HepG2 (cell line): ENCODE data around the gene ZSWIM7. TPM values are rescaled to one million over a fixed set of nuclear protein-coding genes. Genes with fewer than 3 reads are reported as not detected.
A peak's percentile ranks its signal among the peaks of the same experiment; 100 is the strongest.

ENCODE experiments used
- ATAC-seq: fragments of 200-7000 bp; cut with Tn5 transposase; 3 replicates; pipeline ENCODE4 v1.9.1; 2020; ENCODE audit warnings: mild to moderate bottlenecking, moderate library complexity
- BruUV-seq: library from RNA; stranded (reverse); fragments of 400-500 nt; replicated peaks from 2 replicates; lab custom pipeline; 2021; lab: Mats Ljungman, UMichigan
- CTCF ChIA-PET: fragments of 300-600 bp; formaldehyde crosslinking; extraction: SDS; loops from one replicate; lab custom pipeline; 2021; ENCODE audit warnings: low total read pairs, inconsistent platforms, low intra/inter-chr PET ratio; lab: Yijun Ruan, JAX
- POLR2A ChIA-PET: fragments of 350-600 bp; sonication (Branson Sonifier 250); formaldehyde crosslinking; loops from one replicate; lab custom pipeline; 2020; ENCODE audit warnings: antibody characterized with exemption, inconsistent platforms; lab: Yijun Ruan, JAX
- DNase-seq: peaks from one replicate; pipeline ENCODE4 v3.0.0-alpha.2; 2015; ENCODE audit warnings: low spot score
- FAIRE-seq: peaks from 3 replicates; lab custom pipeline; 2011; peaks lifted over from hg19 to GRCh38; lab: Jason Lieb, UNC
- H2AFZ ChIP-seq: one replicate; pipeline ENCODE4 v1.6.1; 2011; ENCODE audit warnings: low read length, inconsistent platforms
- H3K27ac ChIP-seq: fragments of 300-600 bp; 3 replicates; pipeline ENCODE4 v1.8.0; 2011; ENCODE audit warnings: mixed run types, mild to moderate bottlenecking, mixed read lengths, low read length, inconsistent platforms; ENCODE audit not compliant: insufficient read depth; ENCODE audit errors: extremely low read length
- H3K27me3 ChIP-seq, 2 experiments: fragments of 200-600 bp in 1 of 2; 2 replicates in 1 of 2; 3 replicates in 1 of 2; pipeline versions ENCODE4 v1.6.0 to v1.8.0; 2011; ENCODE audit warnings: low read length in 2 of 2, mild to moderate bottlenecking in 2 of 2, moderate library complexity in 2 of 2, inconsistent platforms in 1 of 2; ENCODE audit not compliant: insufficient read depth in 2 of 2, control insufficient read depth in 1 of 2
- H3K36me3 ChIP-seq, 2 experiments: fragments of 200-600 bp in 1 of 2; replicated peaks in 1 of 2; 2 replicates in 1 of 2; 3 replicates in 1 of 2; pipeline versions ENCODE4 v1.5.1 to v1.8.0; 2011; ENCODE audit warnings: low read length in 2 of 2, inconsistent platforms in 1 of 2; ENCODE audit not compliant: insufficient read depth in 2 of 2, control insufficient read depth in 1 of 2
- H3K4me1 ChIP-seq: 2 replicates; pipeline ENCODE4 v1.5.1; 2012; ENCODE audit warnings: low read length, inconsistent platforms; ENCODE audit not compliant: insufficient read depth
- H3K4me2 ChIP-seq: 2 replicates; pipeline ENCODE4 v1.6.0; 2011; ENCODE audit warnings: low read depth, low read length, inconsistent platforms
- H3K4me3 ChIP-seq, 3 experiments: fragments of 200-600 bp in 1 of 3; sonication (generic), shearing (Covaris generic) in 1 of 3; replicated peaks in 1 of 3; 2 replicates each; pipeline ENCODE4 v1.5.1; 2011 to 2016; ENCODE audit warnings: low read length in 3 of 3, inconsistent platforms in 2 of 3, low read depth in 2 of 3, mild to moderate bottlenecking in 2 of 3, control low read depth in 1 of 3, mixed read lengths in 1 of 3; ENCODE audit not compliant: insufficient read depth in 1 of 3
- H3K79me2 ChIP-seq: one replicate; pipeline ENCODE4 v1.6.1; 2011; ENCODE audit warnings: low read length, inconsistent platforms; ENCODE audit not compliant: insufficient read depth
- H3K9ac ChIP-seq: 2 replicates; pipeline ENCODE4 v1.6.0; 2011; ENCODE audit warnings: mild to moderate bottlenecking, low read depth, low read length, inconsistent platforms; ENCODE audit not compliant: insufficient read depth
- H3K9me3 ChIP-seq: 2 replicates; pipeline ENCODE4 v1.5.1; 2012; ENCODE audit warnings: mild to moderate bottlenecking, low read length
- H4K20me1 ChIP-seq: 2 replicates; pipeline ENCODE4 v1.6.0; 2011; ENCODE audit warnings: inconsistent platforms, mild to moderate bottlenecking, low read length, moderate library complexity; ENCODE audit not compliant: insufficient read depth
- CEBPB ChIP-seq: IDR thresholded peaks from 2 replicates; pipeline ENCODE4 v1.6.1; 2011; ENCODE audit warnings: low read depth, low read length, improper control_type of control experiment, borderline replicate concordance
- CEBPG ChIP-seq: IDR thresholded peaks from 2 replicates; pipeline ENCODE4 v1.6.1; 2016
- HDAC1 ChIP-seq: sonication (generic); formaldehyde crosslinking; IDR thresholded peaks from 2 replicates; pipeline ENCODE4 v1.5.1; 2020; ENCODE audit warnings: mild to moderate bottlenecking, missing genetic modification reagents
- MAFK ChIP-seq, 2 experiments: IDR thresholded peaks in 1 of 2; conservative IDR thresholded peaks in 1 of 2; 2 replicates each; pipeline ENCODE4 v1.6.1; 2011; ENCODE audit warnings: improper control_type of control experiment in 2 of 2, low read length in 2 of 2
- MYNN ChIP-seq: sonication (generic); formaldehyde crosslinking; IDR thresholded peaks from 2 replicates; pipeline ENCODE4 v1.4.0; 2020; ENCODE audit warnings: mild to moderate bottlenecking, low read depth, missing genetic modification reagents
- NFE2L2 ChIP-seq: fragments of 150-350 bp; IDR thresholded peaks from 2 replicates; pipeline ENCODE4 v1.6.1; 2014; ENCODE audit warnings: low read length
- NFIB ChIP-seq: sonication (generic); formaldehyde crosslinking; IDR thresholded peaks from 2 replicates; pipeline ENCODE4 v1.9.0; 2021; ENCODE audit warnings: missing genetic modification reagents, mild to moderate bottlenecking, borderline replicate concordance
- PAX8 ChIP-seq: sonication (generic); formaldehyde crosslinking; IDR thresholded peaks from 2 replicates; pipeline ENCODE4 v1.8.0; 2022; ENCODE audit warnings: mild to moderate bottlenecking, missing genetic modification reagents, borderline replicate concordance
- SMC3 ChIP-seq: IDR thresholded peaks from 2 replicates; pipeline ENCODE4 v1.6.1; 2011; ENCODE audit warnings: low read length, improper control_type of control experiment
- YY1 ChIP-seq: IDR thresholded peaks from 2 replicates; pipeline ENCODE4 v1.6.1; 2011; ENCODE audit warnings: low read length, low read depth, moderate library complexity, mild to moderate bottlenecking; ENCODE audit not compliant: insufficient read depth, insufficient replicate concordance
- ZFP36L2 ChIP-seq: sonication (generic); formaldehyde crosslinking; IDR thresholded peaks from 2 replicates; pipeline ENCODE4 v1.4.0; 2020; ENCODE audit warnings: missing genetic modification reagents
- ZNF17 ChIP-seq: sonication (generic); formaldehyde crosslinking; IDR thresholded peaks from 2 replicates; pipeline ENCODE4 v1.5.0; 2020; ENCODE audit warnings: mild to moderate bottlenecking, missing genetic modification reagents
- ZNF337 ChIP-seq: sonication (generic); formaldehyde crosslinking; IDR thresholded peaks from 2 replicates; pipeline ENCODE4 v1.5.1; 2020; ENCODE audit warnings: missing genetic modification reagents, low read depth, mild to moderate bottlenecking, borderline replicate concordance
- WGBS: methylation state at CpG from one replicate; pipeline ENCODE4 v1.1.6; 2017; ENCODE audit warnings: low lambda C conversion rate; 5-methylcytosine and 5-hydroxymethylcytosine counted together
- in situ Hi-C: cut with HindIII; loops from 2 replicates; pipeline ENCODE4 v1.10.0; 2017; ENCODE audit warnings: low pct_unique_long_range_greater_than_20kb; ENCODE audit not compliant: extremely low pct_ligation_motif_present
- intact Hi-C: fragments of 100-400 bp; cut with micrococcal nuclease; formaldehyde crosslinking; loops from one replicate; pipeline ENCODE4 v1.10.0; 2022; ENCODE audit not compliant: unreplicated experiment
- polyA plus RNA-seq, 8 experiments: library from polyadenylated mRNA; depleted of rRNA in 3 of 8; stranded (reverse) in 7 of 8; unstranded in 1 of 8; fragments of >200 nt; fragmentation: Illumina TruSeq in 4 of 8; extraction: Trizol in 4 of 8; gene quantifications; 2 replicates each; pipeline versions ENCODE4 v1.2.1 to v1.2.3, GENCODE V29; 2011 to 2016; ENCODE audit warnings: low read depth in 4 of 8, missing spikeins in 1 of 8, mixed read lengths in 1 of 8; ENCODE audit not compliant: insufficient read depth in 1 of 8
- total RNA-seq, 5 experiments: library from RNA; depleted of rRNA; stranded (reverse); fragments of >200 nt; fragmentation: Illumina TruSeq; extraction: Trizol; gene quantifications; 2 replicates each; pipeline ENCODE4 v1.2.3, GENCODE V29; 2016; ENCODE audit warnings: low read depth in 1 of 5
- TF ChIP-seq, protein P1 (sequence below): sonication (generic); formaldehyde crosslinking; IDR thresholded peaks from 2 replicates; pipeline ENCODE4 v1.4.0; 2020; ENCODE audit warnings: missing genetic modification reagents, mild to moderate bottlenecking, borderline replicate concordance

ZSWIM7 gene
- total and polyA plus RNA-seq, 2 of the 13 experiments (the other 11 are each of a cell fraction or from before 2014, with no cell fraction given): 13.1 to 28.1 TPM

DNA sequence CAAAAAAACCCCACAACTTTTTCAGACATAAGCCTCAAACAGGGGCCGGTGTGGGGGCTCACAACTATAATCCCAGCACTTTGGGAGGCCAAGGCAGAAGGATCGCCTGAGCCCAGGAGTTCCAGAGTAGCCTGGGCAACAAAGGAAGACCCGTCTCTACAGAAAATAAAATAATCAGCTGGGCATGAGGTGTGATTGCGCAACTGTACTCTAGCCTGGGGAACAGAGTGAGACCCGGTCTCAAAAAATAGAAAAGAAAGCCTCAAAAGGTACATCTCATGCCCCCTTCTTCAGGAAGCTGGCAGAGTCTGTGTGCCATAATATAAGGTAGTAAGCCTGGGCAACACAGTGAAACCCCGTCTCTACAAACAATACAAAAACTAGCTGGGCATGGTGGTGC is 3.2 kb downstream of the ZSWIM7 start:
- intact Hi-C loops (loop anchor here (5.0 kb wide), 2 partner anchors 401 to 734 kb away; no protein-coding TSS in a partner anchor), in situ Hi-C loops (loop anchor here (5.0 kb wide), 2 partner anchors 49 to 169 kb away; partner anchors contain the start of gene ADORA2B)
- DNase-seq (no peak), ATAC-seq (no peak), FAIRE-seq (no peak)
- BruUV-seq: no TSS peak
- Histone ChIP-seq H3K79me2 (peaks cover 15% of the 10 kb centered on the region), H3K27ac (no peak overlapping the region), H3K9me3 (no peaks in the 10 kb centered on the region), H4K20me1 (no peaks in the 10 kb centered on the region), H3K4me1 (peaks cover 15% of the 10 kb centered on the region), H3K9ac (no peak overlapping the region), H3K4me3 (no peak overlapping the region), H3K4me2 (no peak overlapping the region), H3K27me3 (no peaks in the 10 kb centered on the region; a peak in 1 of 5 replicates), H3K36me3 (peaks cover 0 to 2% of the 10 kb centered on the region in 2 experiments; a peak in 3 of 5 replicates), H2AFZ (no peak overlapping the region)
- TF ChIP-seq CEBPG (peak; percentile 75), CEBPB (peak; percentile 84), ZNF17 (no peak)
- ChIA-PET CTCF (no interaction called here), POLR2A (no interaction called here)
- WGBS: 83% methylated on average over 6 of the region's 6 CpGs

DNA sequence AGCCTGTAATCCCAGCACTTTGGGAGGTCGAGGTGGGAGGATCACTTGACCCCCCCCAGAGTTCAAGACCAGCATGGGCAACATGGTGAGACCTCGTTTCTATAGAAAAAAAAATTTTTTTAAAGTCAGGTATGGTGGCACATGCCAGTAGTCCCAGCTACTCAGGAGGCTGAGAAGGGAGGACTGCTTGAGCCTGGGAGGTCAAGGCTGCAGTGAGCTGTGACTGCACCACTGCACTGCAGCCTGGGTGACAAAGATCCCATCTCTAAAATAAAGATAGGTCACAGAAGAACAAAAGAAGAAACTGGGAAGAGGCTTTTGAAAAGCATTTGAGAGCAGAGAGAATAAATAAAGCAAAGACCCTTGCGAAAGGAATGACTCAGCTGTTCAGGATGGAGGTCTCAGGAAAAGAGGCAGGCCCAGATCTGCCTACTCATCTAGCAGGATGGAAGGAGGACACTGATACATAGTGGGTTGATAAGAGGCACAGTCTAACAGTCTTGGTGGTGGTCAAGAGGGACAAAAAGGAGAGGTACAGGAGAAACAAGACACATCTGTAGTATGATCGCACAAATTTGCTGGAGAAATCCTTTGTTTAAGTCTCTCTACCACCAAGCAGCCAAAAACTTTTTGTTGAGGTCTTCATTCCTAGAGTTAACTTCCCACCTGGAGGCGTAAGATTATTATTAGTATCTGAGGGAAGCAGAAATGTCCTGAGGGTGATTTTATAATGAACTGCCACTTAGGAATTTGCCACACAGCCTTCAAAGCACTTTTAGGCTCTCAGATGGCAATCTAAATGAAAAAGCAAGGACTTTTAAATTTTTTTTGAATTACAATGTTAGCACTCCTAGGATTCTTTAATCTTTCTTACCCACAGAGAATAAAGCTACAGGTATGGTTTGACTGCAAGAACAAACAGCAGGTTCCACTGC is 17.6 kb downstream of the ZSWIM7 start:
- Histone ChIP-seq H3K36me3 (peaks cover 1 to 7% of the 10 kb centered on the region in 2 experiments; a peak in 4 of 5 replicates), H3K9me3 (no peaks in the 10 kb centered on the region), H3K4me1 (no peaks in the 10 kb centered on the region), H3K27ac (peak overlapping the region; percentile 2), H4K20me1 (no peaks in the 10 kb centered on the region), H3K9ac (no peak overlapping the region), H2AFZ (no peak overlapping the region), H3K79me2 (no peaks in the 10 kb centered on the region), H3K27me3 (no peaks in the 10 kb centered on the region), H3K4me3 (no peak overlapping the region), H3K4me2 (no peak overlapping the region)
- FAIRE-seq (no peak), ATAC-seq (no peak), DNase-seq (no peak)
- POLR2A ChIA-PET: no interaction called here
- 85% methylated on average over 5 of the region's 5 CpGs for WGBS
- no TSS peak for BruUV-seq
- CTCF ChIA-PET: no interaction called here
- in situ Hi-C loops (no loop called here), intact Hi-C loops (no loop called here)
- TF ChIP-seq SMC3 (no peak), MYNN (no peak), HDAC1 (CRISPR knock-in tag) (no peak), NFIB (CRISPR knock-in tag) (no peak), ZNF337 (CRISPR knock-in tag) (no peak), YY1 (no peak), NFE2L2 (peak; percentile 60; the same call in 1 of the 2 replicates), MAFK (conservative IDR thresholded peaks at IDR 0.05 in 1 of 2, IDR thresholded peaks at IDR 0.05 in 1 of 2; ENCODE audit: low read length in 2 of 2) (0 out of 4 replicates have a peak, but pooled peaks of 1 of the 2 experiments have one; percentile 15), PAX8 (CRISPR knock-in tag) (no peak), ZFP36L2 (no peak)
- TF ChIP-seq, protein P1, sequence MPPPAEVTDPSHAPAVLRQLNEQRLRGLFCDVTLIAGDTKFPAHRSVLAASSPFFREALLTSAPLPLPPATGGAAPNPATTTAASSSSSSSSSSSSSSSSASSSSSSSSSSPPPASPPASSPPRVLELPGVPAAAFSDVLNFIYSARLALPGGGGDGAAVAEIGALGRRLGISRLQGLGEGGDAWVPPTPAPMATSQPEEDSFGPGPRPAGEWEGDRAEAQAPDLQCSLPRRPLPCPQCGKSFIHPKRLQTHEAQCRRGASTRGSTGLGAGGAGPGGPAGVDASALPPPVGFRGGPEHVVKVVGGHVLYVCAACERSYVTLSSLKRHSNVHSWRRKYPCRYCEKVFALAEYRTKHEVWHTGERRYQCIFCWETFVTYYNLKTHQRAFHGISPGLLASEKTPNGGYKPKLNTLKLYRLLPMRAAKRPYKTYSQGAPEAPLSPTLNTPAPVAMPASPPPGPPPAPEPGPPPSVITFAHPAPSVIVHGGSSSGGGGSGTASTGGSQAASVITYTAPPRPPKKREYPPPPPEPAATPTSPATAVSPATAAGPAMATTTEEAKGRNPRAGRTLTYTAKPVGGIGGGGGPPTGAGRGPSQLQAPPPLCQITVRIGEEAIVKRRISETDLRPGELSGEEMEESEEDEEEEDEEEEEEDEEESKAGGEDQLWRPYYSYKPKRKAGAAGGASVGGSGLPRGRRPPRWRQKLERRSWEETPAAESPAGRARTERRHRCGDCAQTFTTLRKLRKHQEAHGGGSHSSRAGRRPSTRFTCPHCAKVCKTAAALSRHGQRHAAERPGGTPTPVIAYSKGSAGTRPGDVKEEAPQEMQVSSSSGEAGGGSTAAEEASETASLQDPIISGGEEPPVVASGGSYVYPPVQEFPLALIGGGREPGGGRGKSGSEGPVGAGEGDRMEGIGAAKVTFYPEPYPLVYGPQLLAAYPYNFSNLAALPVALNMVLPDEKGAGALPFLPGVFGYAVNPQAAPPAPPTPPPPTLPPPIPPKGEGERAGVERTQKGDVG (CRISPR knock-in tag): no peak
